PFSK-1 (cell line): ENCODE data around the gene LINC00237.

Experiments
- FOXP2 ChIP-seq: optimal IDR thresholded peaks from 2 replicates; pipeline ENCODE3; 2011; ENCODE audit warnings: borderline replicate concordance, control low read depth, inconsistent platforms; ENCODE audit not compliant: insufficient read depth; ENCODE audit errors: extremely low read length, extremely low read depth
- POLR2AphosphoS5 ChIP-seq: IDR thresholded peaks from 2 replicates; pipeline ENCODE4 v1.6.1; 2012; ENCODE audit warnings: low read depth, mild to moderate bottlenecking, control low read depth, low read length, moderate library complexity
- SIN3A ChIP-seq: IDR thresholded peaks from 2 replicates; pipeline ENCODE4 v1.6.1; 2012; ENCODE audit warnings: mild to moderate bottlenecking, low read length, moderate library complexity, borderline replicate concordance; ENCODE audit not compliant: insufficient read depth
- TAF1 ChIP-seq: IDR thresholded peaks from 2 replicates; pipeline ENCODE4 v1.6.1; 2012; ENCODE audit warnings: low read length, control low read depth, borderline replicate concordance; ENCODE audit not compliant: insufficient read depth
- TF ChIP-seq, protein P1 (sequence below), 2 experiments: IDR thresholded peaks; 2 replicates each; pipeline versions ENCODE4 v1.6.1 to v1.8.0; 2011 to 2012; ENCODE audit warnings: low read depth in 2 of 2, low read length in 2 of 2, control low read depth in 1 of 2, inconsistent platforms in 1 of 2, mild to moderate bottlenecking in 1 of 2, moderate library complexity in 1 of 2; ENCODE audit not compliant: insufficient read depth in 1 of 2

GRCh38 chr20:21118138-21118537 lies 12.0 kb upstream of the LINC00237 start:
- TF ChIP-seq, protein P1, sequence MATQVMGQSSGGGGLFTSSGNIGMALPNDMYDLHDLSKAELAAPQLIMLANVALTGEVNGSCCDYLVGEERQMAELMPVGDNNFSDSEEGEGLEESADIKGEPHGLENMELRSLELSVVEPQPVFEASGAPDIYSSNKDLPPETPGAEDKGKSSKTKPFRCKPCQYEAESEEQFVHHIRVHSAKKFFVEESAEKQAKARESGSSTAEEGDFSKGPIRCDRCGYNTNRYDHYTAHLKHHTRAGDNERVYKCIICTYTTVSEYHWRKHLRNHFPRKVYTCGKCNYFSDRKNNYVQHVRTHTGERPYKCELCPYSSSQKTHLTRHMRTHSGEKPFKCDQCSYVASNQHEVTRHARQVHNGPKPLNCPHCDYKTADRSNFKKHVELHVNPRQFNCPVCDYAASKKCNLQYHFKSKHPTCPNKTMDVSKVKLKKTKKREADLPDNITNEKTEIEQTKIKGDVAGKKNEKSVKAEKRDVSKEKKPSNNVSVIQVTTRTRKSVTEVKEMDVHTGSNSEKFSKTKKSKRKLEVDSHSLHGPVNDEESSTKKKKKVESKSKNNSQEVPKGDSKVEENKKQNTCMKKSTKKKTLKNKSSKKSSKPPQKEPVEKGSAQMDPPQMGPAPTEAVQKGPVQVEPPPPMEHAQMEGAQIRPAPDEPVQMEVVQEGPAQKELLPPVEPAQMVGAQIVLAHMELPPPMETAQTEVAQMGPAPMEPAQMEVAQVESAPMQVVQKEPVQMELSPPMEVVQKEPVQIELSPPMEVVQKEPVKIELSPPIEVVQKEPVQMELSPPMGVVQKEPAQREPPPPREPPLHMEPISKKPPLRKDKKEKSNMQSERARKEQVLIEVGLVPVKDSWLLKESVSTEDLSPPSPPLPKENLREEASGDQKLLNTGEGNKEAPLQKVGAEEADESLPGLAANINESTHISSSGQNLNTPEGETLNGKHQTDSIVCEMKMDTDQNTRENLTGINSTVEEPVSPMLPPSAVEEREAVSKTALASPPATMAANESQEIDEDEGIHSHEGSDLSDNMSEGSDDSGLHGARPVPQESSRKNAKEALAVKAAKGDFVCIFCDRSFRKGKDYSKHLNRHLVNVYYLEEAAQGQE (IDR thresholded peaks at IDR 0.05; ENCODE audit: insufficient read depth in 1 of 2, low read depth in 2 of 2, low read length in 2 of 2): no peak
- no peak for TF ChIP-seq POLR2AphosphoS5
- TF ChIP-seq TAF1: no peak
- no peak for TF ChIP-seq SIN3A
- no peak for TF ChIP-seq FOXP2
